HG03457 (cell line): ENCODE measurements around the gene SERAC1.

ENCODE experiments used
- ATAC-seq: cut with Tn5 transposase; IDR thresholded peaks from one replicate; pipeline ENCODE4 v1.9.1; 2021; ENCODE audit warnings: moderate number of reproducible peaks; ENCODE audit not compliant: unreplicated experiment

The SERAC1 gene

GRCh38 chr6:158125271-158125670 is 42.8 kb downstream of the SERAC1 start:
- no peak for ATAC-seq

DNA sequence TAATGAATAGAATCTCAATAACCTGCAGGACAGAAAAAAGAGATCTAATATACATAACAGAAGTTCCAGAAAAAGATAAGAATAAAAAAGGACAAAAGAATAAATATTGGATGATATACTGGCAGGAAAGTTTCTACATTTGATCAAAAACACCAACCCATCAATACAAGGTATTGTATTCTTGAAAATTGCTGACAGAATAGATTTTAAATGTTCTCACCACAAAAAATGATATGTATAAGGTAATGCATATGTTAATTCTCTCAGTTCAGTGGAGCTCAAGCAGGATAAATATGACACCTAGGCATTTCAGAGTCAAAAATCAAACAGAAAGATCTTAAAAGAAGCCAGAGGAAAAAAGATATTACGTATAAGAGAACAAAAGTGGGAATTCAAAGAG is 43.8 kb downstream of the SERAC1 start:
- no peak for ATAC-seq

DNA sequence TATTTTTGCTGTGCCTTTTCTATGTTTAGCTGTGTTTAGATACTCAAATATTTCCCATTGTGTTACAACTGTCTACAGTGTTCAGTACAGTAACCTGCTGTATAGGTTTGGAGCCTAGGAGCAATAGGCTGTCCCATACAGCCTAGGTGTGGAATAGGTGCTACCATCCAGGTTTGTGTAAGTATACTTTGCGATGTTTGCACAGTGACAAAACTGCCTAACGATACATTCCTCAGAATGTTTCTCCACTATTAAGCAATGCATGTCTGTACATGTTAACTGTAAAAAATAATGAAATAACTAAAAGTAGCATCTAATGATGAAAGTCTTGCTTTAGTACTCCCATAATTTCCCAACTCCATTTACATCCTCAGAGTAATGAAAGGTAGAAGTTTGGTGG is 46.0 kb downstream of the SERAC1 start:
- ATAC-seq, result no peak

GRCh38 chr6:158121335-158121734 is 46.7 kb downstream of the SERAC1 start:
- ATAC-seq, result no peak

DNA sequence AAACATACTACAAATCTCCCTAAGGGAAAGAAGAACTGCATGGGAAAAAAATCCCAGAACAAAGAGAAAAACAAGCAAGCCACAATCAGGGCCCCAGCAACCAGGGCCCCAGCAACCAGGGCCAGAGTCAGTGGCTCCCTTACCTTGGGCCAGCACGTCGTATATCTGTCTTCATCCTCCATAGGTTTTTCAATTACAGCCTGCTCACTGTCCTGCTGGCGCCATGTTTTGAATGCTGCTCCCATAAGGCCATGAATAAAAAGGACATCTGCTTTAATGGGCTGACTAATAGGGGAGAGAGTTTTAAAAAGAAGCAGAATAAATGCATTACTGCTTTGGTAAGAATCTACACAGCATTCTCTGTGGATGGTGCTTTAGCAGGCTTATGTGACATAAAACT is 49.2 kb downstream of the SERAC1 start:
- ATAC-seq, result no peak

GRCh38 chr6:158115508-158115907 is 52.6 kb downstream of the SERAC1 start:
- ATAC-seq, result no peak

DNA sequence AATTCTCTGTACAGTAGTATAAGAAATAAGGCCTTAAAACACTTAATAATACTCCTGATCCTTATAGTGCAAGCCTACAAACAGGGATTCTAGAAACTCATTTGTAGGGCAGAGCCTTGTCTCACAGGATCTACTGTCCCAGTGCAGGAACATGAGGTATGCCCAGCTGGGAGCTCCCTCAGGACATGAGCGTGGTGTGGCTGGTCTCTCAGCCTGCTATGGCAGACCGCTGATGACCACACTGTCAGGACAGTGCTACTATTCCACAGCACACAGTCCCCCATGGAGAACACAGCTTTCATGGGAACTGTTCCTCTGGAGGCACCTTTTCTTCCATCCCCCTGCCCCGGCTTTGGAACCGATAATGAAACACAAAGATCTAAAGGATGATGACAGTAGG is 53.0 kb downstream of the SERAC1 start:
- ATAC-seq, result no peak

DNA sequence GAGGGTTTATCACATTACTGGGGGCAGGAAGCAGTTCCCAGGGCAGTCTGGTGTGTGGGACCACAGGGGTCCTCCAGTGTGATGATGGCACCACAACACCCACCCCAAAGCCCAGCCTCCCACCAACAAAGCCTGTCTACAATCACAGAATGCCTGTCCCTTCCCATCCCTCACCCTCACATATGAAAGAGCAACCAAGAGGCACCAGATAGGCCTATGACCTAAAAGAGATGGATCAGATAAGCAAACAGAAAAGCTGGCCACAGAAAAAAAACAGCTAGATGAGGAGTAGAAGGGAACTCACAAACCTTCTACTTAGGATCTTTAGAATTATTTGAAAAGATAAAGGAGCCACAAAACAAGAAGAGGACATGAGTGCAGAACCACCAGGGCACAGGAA is 54.3 kb downstream of the SERAC1 start:
- ATAC-seq, result no peak

DNA sequence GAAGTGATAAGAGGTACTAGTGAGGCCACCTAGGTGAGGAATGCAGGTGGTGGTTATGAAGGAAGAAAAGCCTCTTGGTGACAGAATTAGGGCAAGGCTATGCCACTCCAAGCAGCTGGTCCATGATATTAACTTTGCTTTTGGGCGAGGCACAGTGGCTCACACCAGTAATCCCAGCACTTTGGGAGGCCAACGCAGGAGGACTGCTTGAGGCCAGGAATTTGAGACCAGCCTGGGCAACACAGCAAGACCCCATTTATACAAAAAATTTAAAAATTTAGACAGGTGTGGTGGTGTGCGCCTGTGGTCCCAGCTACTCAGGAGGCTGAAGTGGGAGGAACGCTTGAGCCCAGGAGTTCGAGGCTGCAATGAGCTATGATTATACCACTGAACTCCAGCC is 56.1 kb downstream of the SERAC1 start:
- ATAC-seq, result no peak

DNA sequence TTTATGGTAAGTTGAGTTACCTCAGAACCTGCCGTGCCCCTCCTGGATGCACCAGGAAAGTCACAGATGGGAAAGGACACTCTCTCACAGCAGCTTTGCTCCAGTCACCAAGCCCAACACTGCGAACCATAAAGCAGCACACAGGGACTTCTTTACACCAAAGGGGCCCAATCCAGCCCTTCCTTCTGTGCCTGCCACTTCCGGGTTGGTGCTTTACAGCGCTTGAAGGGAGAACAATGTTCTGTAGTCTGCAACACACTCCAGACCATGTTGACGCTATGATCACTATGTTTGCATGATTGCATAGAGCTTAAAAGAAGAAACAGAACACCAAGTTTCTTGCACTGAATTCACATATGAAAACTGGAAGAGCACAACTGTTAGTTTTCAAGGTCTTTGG is 57.1 kb downstream of the SERAC1 start:
- no peak for ATAC-seq

DNA sequence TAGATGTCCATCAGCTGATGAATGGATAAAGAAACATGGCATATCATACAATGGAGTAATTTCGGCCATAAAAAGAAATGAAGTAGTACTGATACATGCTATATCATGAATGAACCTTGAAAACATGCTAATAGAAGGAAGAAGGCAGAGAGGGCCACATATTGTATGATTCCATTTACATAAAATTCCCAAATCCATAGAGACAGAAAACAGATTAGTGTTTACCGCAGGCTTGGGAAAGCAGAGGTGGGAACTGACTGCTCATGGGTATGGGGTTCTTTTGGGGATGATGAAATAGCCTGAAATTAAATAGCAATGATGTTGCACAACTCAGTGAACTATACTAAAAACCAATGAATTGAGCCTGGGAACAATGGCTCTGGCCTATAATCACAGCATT is 58.3 kb downstream of the SERAC1 start:
- ATAC-seq, result no peak

DNA sequence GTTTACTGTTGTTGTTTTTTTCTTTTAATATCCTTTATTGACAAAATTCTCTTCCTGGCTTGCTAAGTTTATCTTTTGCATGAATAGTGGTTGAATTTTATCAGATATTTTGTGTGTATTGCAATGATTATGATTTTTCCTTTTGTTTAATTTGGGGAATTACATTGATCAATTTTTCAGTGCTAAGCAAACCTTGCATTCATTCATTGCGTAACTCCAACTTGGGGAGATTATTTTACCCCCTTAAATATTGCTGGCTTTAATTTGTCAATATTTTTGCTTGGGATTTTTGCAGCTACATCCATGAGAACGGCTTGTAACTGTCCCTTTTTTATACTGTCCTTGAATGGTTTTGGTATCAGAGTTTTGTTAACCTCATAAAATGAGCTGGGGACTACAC is 63.4 kb downstream of the SERAC1 start:
- no peak for ATAC-seq

GRCh38 chr6:158103228-158103627 is 64.8 kb downstream of the SERAC1 start:
- ATAC-seq, result no peak

DNA sequence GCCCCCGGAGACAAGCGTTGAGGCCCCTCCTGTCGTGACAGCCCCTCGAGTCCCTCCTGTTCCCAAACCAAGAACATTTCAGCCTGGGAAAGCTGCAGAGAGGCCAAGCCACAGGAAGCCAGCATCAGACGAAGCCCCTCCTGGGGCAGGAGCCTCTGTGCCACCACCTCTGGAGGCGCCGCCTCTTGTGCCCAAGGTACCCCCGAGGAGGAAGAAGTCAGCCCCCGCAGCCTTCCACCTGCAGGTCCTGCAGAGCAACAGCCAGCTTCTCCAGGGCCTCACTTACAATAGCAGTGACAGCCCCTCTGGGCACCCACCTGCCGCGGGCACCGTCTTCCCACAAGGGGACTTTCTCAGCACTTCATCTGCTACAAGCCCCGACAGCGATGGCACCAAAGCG is 72.4 kb downstream of the SERAC1 start:
- no peak for ATAC-seq

DNA sequence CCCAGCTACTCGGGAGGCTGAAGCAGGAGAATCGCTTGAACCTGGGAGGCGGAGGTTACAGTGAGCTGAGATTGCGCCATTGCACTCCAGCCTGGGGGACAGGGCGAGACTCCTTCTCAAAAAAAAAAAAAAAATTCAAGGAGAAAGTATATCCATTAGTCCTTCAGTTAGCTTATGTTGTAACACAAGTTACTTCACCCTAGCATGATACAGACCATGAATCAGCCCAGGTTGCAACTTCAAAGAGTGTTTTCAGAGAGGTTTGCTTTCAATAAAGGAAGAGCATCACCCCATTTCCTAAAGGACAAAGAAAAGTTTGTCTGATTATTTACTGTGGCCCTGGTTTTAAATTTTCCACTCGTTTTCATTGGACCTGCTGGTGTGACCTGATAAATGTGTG is 73.0 kb downstream of the SERAC1 start:
- no peak for ATAC-seq

GRCh38 chr6:158092806-158093205 is 75.3 kb downstream of the SERAC1 start:
- ATAC-seq, result no peak

DNA sequence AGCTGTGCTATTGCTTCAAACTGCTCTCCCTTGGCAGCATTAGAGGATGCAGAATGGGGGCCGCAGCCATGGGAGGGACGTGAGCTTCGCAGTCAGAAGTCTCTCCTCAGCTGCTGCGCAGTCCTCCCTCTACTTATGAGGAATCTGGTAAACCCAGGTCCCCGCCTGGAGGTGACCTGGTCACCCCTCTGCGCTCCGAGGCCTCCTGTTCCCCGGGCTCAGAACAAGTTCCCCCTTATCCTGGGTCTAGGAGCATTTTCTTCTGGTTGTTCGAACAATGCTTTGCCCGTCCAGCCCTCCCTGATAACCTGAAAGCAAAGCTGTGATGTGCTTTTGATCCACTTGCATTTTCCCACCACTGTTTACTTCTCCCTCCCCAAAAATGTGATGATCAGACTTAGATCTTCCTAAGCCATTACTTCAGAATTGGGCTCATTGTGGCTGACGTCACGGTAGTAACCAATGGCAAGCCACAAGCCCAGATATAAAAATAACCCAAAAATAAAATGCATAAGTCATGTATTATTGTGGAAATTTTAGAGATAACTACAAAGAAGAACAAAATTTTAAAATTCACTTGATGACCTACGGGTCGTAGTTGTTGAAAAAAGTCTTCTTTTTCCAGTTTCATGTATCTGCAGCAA is 80.7 kb downstream of the SERAC1 start:
- ATAC-seq, result no peak

DNA sequence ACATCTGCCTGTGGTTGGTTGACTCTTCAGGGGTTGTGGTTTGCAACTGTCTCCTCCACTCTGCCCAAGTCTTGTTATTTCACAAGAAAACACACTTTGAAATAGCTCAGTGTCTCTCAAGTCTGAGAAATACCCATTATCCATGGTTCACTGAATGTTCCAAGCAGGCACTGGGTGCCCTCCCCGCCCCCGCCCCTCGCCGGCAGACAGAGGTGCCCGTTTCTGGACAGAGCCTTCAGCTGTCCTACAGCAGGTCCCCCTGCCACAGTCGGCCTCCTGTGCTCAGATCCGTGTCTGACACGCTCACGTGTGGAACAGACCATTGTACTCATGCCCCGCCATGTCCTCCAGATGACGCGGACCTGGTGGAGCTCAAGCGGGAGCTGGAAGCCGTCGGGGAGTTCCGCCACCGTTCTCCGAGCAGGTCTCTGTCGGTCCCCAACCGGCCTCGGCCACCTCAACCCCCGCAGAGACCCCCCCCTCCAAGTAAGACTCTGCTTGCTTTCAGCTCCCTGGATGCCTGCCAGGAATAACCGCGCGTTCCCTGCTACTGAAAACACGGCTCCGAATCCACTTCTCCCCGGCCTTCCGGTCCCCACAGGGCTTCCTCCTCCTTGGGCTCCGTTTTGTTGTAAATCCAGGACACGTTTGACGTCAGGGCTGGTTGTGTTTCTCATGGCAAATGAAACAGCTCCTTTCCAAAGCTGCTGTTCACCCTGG is 81.4 kb downstream of the SERAC1 start:
- no peak for ATAC-seq

DNA sequence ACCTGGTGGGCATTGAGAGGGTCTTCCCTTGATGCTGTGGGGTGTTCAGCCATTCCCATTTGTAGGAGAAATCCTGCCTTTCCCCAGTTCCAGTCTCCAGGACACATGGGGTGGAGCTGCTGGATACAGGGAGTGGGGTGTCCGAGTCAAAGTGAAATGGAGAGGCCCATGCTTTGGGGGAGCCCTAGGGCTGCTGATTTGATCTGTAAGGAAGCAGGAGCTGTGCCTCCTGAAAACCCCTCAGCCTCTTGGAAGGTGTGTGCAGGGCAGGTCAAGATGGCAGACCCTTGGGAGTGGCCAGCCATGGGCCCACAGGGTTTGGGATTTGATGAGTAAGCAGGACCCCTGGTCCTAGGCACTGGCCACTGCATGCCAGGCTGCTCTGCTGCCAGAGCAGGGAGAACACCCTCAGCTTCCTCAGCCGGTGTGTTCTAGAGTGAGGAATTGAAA is 82.0 kb downstream of the SERAC1 start:
- ATAC-seq, result peak; percentile 71

GRCh38 chr6:158085261-158086053 is 82.6 kb downstream of the SERAC1 start:
- no peak for ATAC-seq

GRCh38 chr6:158083455-158084325 is 84.4 kb downstream of the SERAC1 start:
- ATAC-seq, result no peak
